Fibroblast of the aortic adventitia (primary cell): ENCODE results near the gene QSOX1. TPM values are rescaled to one million over a fixed set of nuclear protein-coding genes. Genes with fewer than 3 reads are reported as not detected.

Experiments
- DNase-seq: peaks from one replicate; pipeline ENCODE4 v3.0.0-alpha.2; 2010; ENCODE audit warnings: low read depth
- H3K4me3 ChIP-seq: 2 replicates; pipeline ENCODE4 v1.5.1; 2011; ENCODE audit warnings: low read depth, mild to moderate bottlenecking, control low read depth, low read length, moderate library complexity
- CTCF ChIP-seq: IDR thresholded peaks from 2 replicates; pipeline ENCODE4 v1.5.1; 2011; ENCODE audit warnings: mild to moderate bottlenecking, low read length, control low read depth, inconsistent platforms; ENCODE audit not compliant: insufficient read depth
- total RNA-seq: library from RNA; depleted of rRNA; stranded (reverse); fragments of >200 nt; gene quantifications from 2 replicates; pipeline ENCODE4 v1.2.3, GENCODE V29; 2012; ENCODE audit warnings: low replicate concordance

QSOX1 gene
- total RNA-seq, 1 donor = 261 TPM

- peak overlapping the region; percentile 94 for H3K4me3 ChIP-seq
- DNase-seq = no peak
- TF ChIP-seq CTCF = no peak
Observed at GRCh38 chr1:180156201-180156600, 1.5 kb downstream of the QSOX1 start.

GRCh38 chr1:180156631-180157091 is 2.0 kb downstream of the QSOX1 start:
- H3K4me3 ChIP-seq = peak overlapping the region; percentile 94
- DNase-seq = peak; percentile 82
- no peak for TF ChIP-seq CTCF

- TF ChIP-seq CTCF = no peak
- DNase-seq = no peak
- peak overlapping the region; percentile 94 for H3K4me3 ChIP-seq
Observed at GRCh38 chr1:180157108-180157507, 2.4 kb downstream of the QSOX1 start.

GRCh38 chr1:180157576-180158057 is 2.9 kb downstream of the QSOX1 start:
- peak overlapping the region; percentile 94 for H3K4me3 ChIP-seq
- no peak for TF ChIP-seq CTCF
- peak; percentile 39 for DNase-seq

- no peak for TF ChIP-seq CTCF
- no peak for DNase-seq
- H3K4me3 ChIP-seq = no peak overlapping the region
Observed at GRCh38 chr1:180158149-180159147, 3.8 kb downstream of the QSOX1 start.

- no peak for TF ChIP-seq CTCF
- no peak overlapping the region for H3K4me3 ChIP-seq
- no peak for DNase-seq
Observed at GRCh38 chr1:180160357-180160756, 5.7 kb downstream of the QSOX1 start.
